MM.1S (cell line): Measurements from ENCODE around the gene GFOD1.

ENCODE experiments used
- CTCF ChIP-seq: fragments of 300-600 bp; sonication (generic); IDR thresholded peaks from 2 replicates; pipeline ENCODE4 v1.5.1; 2016; ENCODE audit warnings: antibody characterized with exemption, low read length, mixed read lengths
- EZH2 ChIP-seq: fragments of 300-600 bp; sonication (generic); optimal IDR thresholded peaks from 2 replicates; pipeline ENCODE3; 2017; ENCODE audit warnings: low read depth, mild to moderate bottlenecking, antibody characterized with exemption, low read length, mixed read lengths
- EZH2phosphoT487 ChIP-seq: fragments of 300-600 bp; sonication (generic); IDR thresholded peaks from 2 replicates; pipeline ENCODE4 v1.6.1; 2018; ENCODE audit warnings: antibody characterized with exemption, low read length

- no peak for TF ChIP-seq EZH2phosphoT487
- peak; percentile 88 for TF ChIP-seq CTCF
- TF ChIP-seq EZH2, result no peak
These were observed 150.8 kb downstream of the GFOD1 start for GRCh38 chr6:13336553-13336952.
